Endothelial cell of umbilical vein (primary cell): ENCODE results near the gene OR1I1.

Source experiments
- CTCF ChIP-seq, 2 donors: IDR thresholded peaks; 1 replicate in 1 of 2; 2 replicates in 1 of 2; pipeline ENCODE4 v1.5.1; 2011; ENCODE audit warnings: low read length in 2 of 2, mild to moderate bottlenecking in 2 of 2, moderate library complexity in 2 of 2, control low read depth in 1 of 2, inconsistent platforms in 1 of 2, low read depth in 1 of 2; ENCODE audit not compliant: insufficient read depth in 1 of 2; ENCODE audit errors: extremely low read depth in 1 of 2
- EZH2 ChIP-seq: IDR thresholded peaks from 2 replicates; pipeline ENCODE4 v1.6.1; 2012; ENCODE audit warnings: borderline replicate concordance, low read depth, mild to moderate bottlenecking, moderate library complexity, low read length, inconsistent platforms; ENCODE audit not compliant: severe bottlenecking
- GATA2 ChIP-seq: IDR thresholded peaks from 2 replicates; pipeline ENCODE4 v1.7.0; 2011; ENCODE audit warnings: low read depth, mild to moderate bottlenecking, moderate library complexity, mixed read lengths, low read length; ENCODE audit not compliant: insufficient read length, insufficient read depth
- MAX ChIP-seq: IDR thresholded peaks from 2 replicates; pipeline ENCODE4 v1.6.1; 2011; ENCODE audit not compliant: insufficient read depth, insufficient read length
- POLR2A ChIP-seq: IDR thresholded peaks from 2 replicates; pipeline ENCODE4 v1.6.1; 2012; ENCODE audit warnings: low read depth, mild to moderate bottlenecking, control low read depth, low read length
- POLR2AphosphoS5 ChIP-seq: IDR thresholded peaks from 2 replicates; pipeline ENCODE4 v1.6.1; 2012; ENCODE audit warnings: low read depth, mild to moderate bottlenecking, control low read depth, low read length, moderate library complexity; ENCODE audit not compliant: insufficient read depth

- TF ChIP-seq CTCF (IDR thresholded peaks at IDR 0.05; ENCODE audit: extremely low read depth in 1 of 2, insufficient read depth in 1 of 2, low read depth in 1 of 2, low read length in 2 of 2) (no peak), EZH2 (no peak), MAX (no peak), POLR2A (no peak), GATA2 (no peak), POLR2AphosphoS5 (no peak)
Measured at GRCh38 chr19:15124572-15125231, 42.7 kb downstream of the OR1I1 start.
